HG02840 (cell line): ENCODE data around the gene CD82.

Source experiments
- ATAC-seq: cut with Tn5 transposase; IDR thresholded peaks from one replicate; pipeline ENCODE4 v1.9.1; 2021; ENCODE audit warnings: mild to moderate bottlenecking, moderate library complexity, moderate number of reproducible peaks; ENCODE audit not compliant: unreplicated experiment, low FRiP score

Gene CD82

GRCh38 chr11:44573333-44573732 is 7.9 kb downstream of the CD82 start:
- no peak for ATAC-seq

GRCh38 chr11:44574610-44575287 is 9.3 kb downstream of the CD82 start:
- ATAC-seq = no peak

- no peak for ATAC-seq
Measured at GRCh38 chr11:44575288-44575672, 9.8 kb downstream of the CD82 start.

- no peak for ATAC-seq
Measured at GRCh38 chr11:44575962-44576361, 10.5 kb downstream of the CD82 start.

- ATAC-seq = no peak
Measured at GRCh38 chr11:44576656-44577055, 11.2 kb downstream of the CD82 start.

GRCh38 chr11:44577231-44577830 is 11.9 kb downstream of the CD82 start:
- no peak for ATAC-seq

- no peak for ATAC-seq
Measured at GRCh38 chr11:44578279-44578678, 12.8 kb downstream of the CD82 start.

GRCh38 chr11:44579302-44579761 is 13.9 kb downstream of the CD82 start:
- no peak for ATAC-seq

- ATAC-seq = no peak
Measured at GRCh38 chr11:44580701-44581100, 15.2 kb downstream of the CD82 start.

- ATAC-seq = no peak
Measured at GRCh38 chr11:44581246-44581645, 15.8 kb downstream of the CD82 start.

GRCh38 chr11:44582641-44583352 is 17.3 kb downstream of the CD82 start:
- ATAC-seq = no peak

- no peak for ATAC-seq
Measured at GRCh38 chr11:44583353-44583669, 17.8 kb downstream of the CD82 start.

- no peak for ATAC-seq
Measured at GRCh38 chr11:44585421-44585820, 20.0 kb downstream of the CD82 start.

GRCh38 chr11:44589301-44589700 is 23.8 kb downstream of the CD82 start:
- ATAC-seq = no peak

- no peak for ATAC-seq
Measured at GRCh38 chr11:44590769-44591168, 25.3 kb downstream of the CD82 start.

GRCh38 chr11:44591557-44591956 is 26.1 kb downstream of the CD82 start:
- ATAC-seq = no peak

- ATAC-seq = no peak
Measured at GRCh38 chr11:44592125-44592940, 26.9 kb downstream of the CD82 start.

- ATAC-seq = no peak
Measured at GRCh38 chr11:44593251-44593650, 27.8 kb downstream of the CD82 start.

- ATAC-seq = no peak
Measured at GRCh38 chr11:44595006-44595405, 29.5 kb downstream of the CD82 start.

GRCh38 chr11:44595964-44596381 is 30.5 kb downstream of the CD82 start:
- ATAC-seq = no peak
